ENCODE results near the gene ITPR2.
A peak's percentile ranks its signal among the peaks of the same experiment; 100 is the strongest.

The ITPR2 gene

GRCh38 chr12:26698186-26698585 lies 134.8 kb downstream of the ITPR2 start:
- Histone ChIP-seq H4K8ac (ENCODE audit: low read depth, low read length) (no peak overlapping the region), H2AK5ac (ENCODE audit: low read length) (no peak overlapping the region), H2BK5ac (ENCODE audit: low read depth, low read length, poor library complexity) (no peak overlapping the region), H3K4me2 (ENCODE audit: low read length) (no peak overlapping the region), H3K36me3 (ENCODE audit: control insufficient read depth in 1 of 2, insufficient read depth in 2 of 2, low read length in 2 of 2) (peaks cover 0 to 1% of the 10 kb centered on the region in 2 experiments), H2BK120ac (ENCODE audit: insufficient read depth, low read length, poor library complexity) (no peak overlapping the region), H3K79me2 (ENCODE audit: control insufficient read depth, insufficient read depth, low read length, poor library complexity) (no peaks in the 10 kb centered on the region), H3K9me3 (ENCODE audit: insufficient read depth, low read depth, low read length) (no peaks in the 10 kb centered on the region), H2AFZ (ENCODE audit: insufficient read depth, low read length, poor library complexity) (no peak overlapping the region), H3K79me1 (ENCODE audit: low read length) (no peaks in the 10 kb centered on the region), H4K12ac (ENCODE audit: low read depth, low read length) (no peak overlapping the region), H3K18ac (ENCODE audit: low read length) (no peak overlapping the region), H2BK12ac (ENCODE audit: low read length) (no peak overlapping the region), H3K4me1 (ENCODE audit: control insufficient read depth in 1 of 2, insufficient read depth in 2 of 2, low read length in 2 of 2) (no peaks in the 10 kb centered on the region), H3K27me3 (ENCODE audit: insufficient read depth, low read length) (no peaks in the 10 kb centered on the region), H3K9ac (ENCODE audit: low read length) (no peak overlapping the region), H4K91ac (ENCODE audit: low read depth, low read length) (no peak overlapping the region), H3K4ac (ENCODE audit: low read depth, low read length) (no peak overlapping the region), H3K4me3 (ENCODE audit: low read depth, low read length) (no peak overlapping the region), H3K23ac (ENCODE audit: low read length) (no peak overlapping the region), H3K27ac (ENCODE audit: low read depth, low read length) (no peak overlapping the region), H3K14ac (ENCODE audit: low read length) (no peak overlapping the region)
- no peak for DNase-seq
- WGBS (ENCODE audit: extremely low coverage, insufficient coverage, insufficient read length) = no CpG with 5 or more reads among the region's 4 CpGs

- Histone ChIP-seq H3K27me3 (ENCODE audit: insufficient read depth, low read length) (no peaks in the 10 kb centered on the region), H4K91ac (ENCODE audit: low read depth, low read length) (no peak overlapping the region)
- no CpG with 5 or more reads among the region's 3 CpGs for WGBS (ENCODE audit: extremely low coverage, insufficient coverage, insufficient read length)
Measured at GRCh38 chr12:26697217-26697616, 135.8 kb downstream of the ITPR2 start.

GRCh38 chr12:26696613-26697092 lies 136.3 kb downstream of the ITPR2 start:
- WGBS (ENCODE audit: extremely low coverage, insufficient coverage, insufficient read length) = no CpG with 5 or more reads among the region's 7 CpGs
- no peak overlapping the region for H2AFZ ChIP-seq (ENCODE audit: insufficient read depth, low read length, poor library complexity)

More at GRCh38 chr12:26697217-26697616, 135.8 kb downstream of the ITPR2 start:
- H2BK120ac ChIP-seq (ENCODE audit: insufficient read depth, low read length, poor library complexity) = no peak overlapping the region
- no peak overlapping the region for H2BK5ac ChIP-seq (ENCODE audit: low read depth, low read length, poor library complexity)
- no peak overlapping the region for H3K4ac ChIP-seq (ENCODE audit: low read depth, low read length)
- H3K9me3 ChIP-seq (ENCODE audit: insufficient read depth, low read depth, low read length) = no peaks in the 10 kb centered on the region
- H3K79me1 ChIP-seq (ENCODE audit: low read length) = no peaks in the 10 kb centered on the region
- H2AK5ac ChIP-seq (ENCODE audit: low read length) = no peak overlapping the region
- no peak overlapping the region for H3K23ac ChIP-seq (ENCODE audit: low read length)
- no peak overlapping the region for H4K8ac ChIP-seq (ENCODE audit: low read depth, low read length)
- H2BK12ac ChIP-seq (ENCODE audit: low read length) = no peak overlapping the region
- no peak overlapping the region for H3K18ac ChIP-seq (ENCODE audit: low read length)
- DNase-seq = peak in 1 of 2 donors; percentile 20
- no peak overlapping the region for H3K4me2 ChIP-seq (ENCODE audit: low read length)
- H2AFZ ChIP-seq (ENCODE audit: insufficient read depth, low read length, poor library complexity) = no peak overlapping the region
- no peak overlapping the region for H3K4me3 ChIP-seq (ENCODE audit: low read depth, low read length)
- peaks cover 0 to 1% of the 10 kb centered on the region in 2 experiments for H3K36me3 ChIP-seq (ENCODE audit: control insufficient read depth in 1 of 2, insufficient read depth in 2 of 2, low read length in 2 of 2)
- H3K14ac ChIP-seq (ENCODE audit: low read length) = no peak overlapping the region
- no peaks in the 10 kb centered on the region for H3K79me2 ChIP-seq (ENCODE audit: control insufficient read depth, insufficient read depth, low read length, poor library complexity)
- H3K4me1 ChIP-seq (ENCODE audit: control insufficient read depth in 1 of 2, insufficient read depth in 2 of 2, low read length in 2 of 2) = no peaks in the 10 kb centered on the region
- H3K27ac ChIP-seq (ENCODE audit: low read depth, low read length) = no peak overlapping the region
- H4K12ac ChIP-seq (ENCODE audit: low read depth, low read length) = no peak overlapping the region
- H3K9ac ChIP-seq (ENCODE audit: low read length) = no peak overlapping the region

GRCh38 chr12:26696048-26696612 lies 136.9 kb downstream of the ITPR2 start:
- Histone ChIP-seq H3K4ac (ENCODE audit: low read depth, low read length) (no peak overlapping the region), H2BK5ac (ENCODE audit: low read depth, low read length, poor library complexity) (no peak overlapping the region), H3K23ac (ENCODE audit: low read length) (no peak overlapping the region), H3K9ac (ENCODE audit: low read length) (no peak overlapping the region), H3K27me3 (ENCODE audit: insufficient read depth, low read length) (no peaks in the 10 kb centered on the region), H4K12ac (ENCODE audit: low read depth, low read length) (no peak overlapping the region), H3K36me3 (ENCODE audit: control insufficient read depth in 1 of 2, insufficient read depth in 2 of 2, low read length in 2 of 2) (peaks cover 0 to 1% of the 10 kb centered on the region in 2 experiments), H4K91ac (ENCODE audit: low read depth, low read length) (no peak overlapping the region), H3K4me2 (ENCODE audit: low read length) (no peak overlapping the region), H2BK120ac (ENCODE audit: insufficient read depth, low read length, poor library complexity) (no peak overlapping the region), H3K4me1 (ENCODE audit: control insufficient read depth in 1 of 2, insufficient read depth in 2 of 2, low read length in 2 of 2) (no peaks in the 10 kb centered on the region), H3K14ac (ENCODE audit: low read length) (no peak overlapping the region), H3K9me3 (ENCODE audit: insufficient read depth, low read depth, low read length) (no peaks in the 10 kb centered on the region), H3K27ac (ENCODE audit: low read depth, low read length) (no peak overlapping the region), H2AFZ (ENCODE audit: insufficient read depth, low read length, poor library complexity) (no peak overlapping the region), H3K79me1 (ENCODE audit: low read length) (no peaks in the 10 kb centered on the region), H4K8ac (ENCODE audit: low read depth, low read length) (no peak overlapping the region), H3K18ac (ENCODE audit: low read length) (no peak overlapping the region), H2AK5ac (ENCODE audit: low read length) (no peak overlapping the region), H3K4me3 (ENCODE audit: low read depth, low read length) (no peak overlapping the region), H2BK12ac (ENCODE audit: low read length) (no peak overlapping the region), H3K79me2 (ENCODE audit: control insufficient read depth, insufficient read depth, low read length, poor library complexity) (no peaks in the 10 kb centered on the region)
- no CpG with 5 or more reads among the region's 3 CpGs for WGBS (ENCODE audit: extremely low coverage, insufficient coverage, insufficient read length)
- no peak for DNase-seq

More at GRCh38 chr12:26696613-26697092, 136.3 kb downstream of the ITPR2 start:
- H3K79me2 ChIP-seq (ENCODE audit: control insufficient read depth, insufficient read depth, low read length, poor library complexity) = no peaks in the 10 kb centered on the region
- H4K91ac ChIP-seq (ENCODE audit: low read depth, low read length) = no peak overlapping the region
- H2BK120ac ChIP-seq (ENCODE audit: insufficient read depth, low read length, poor library complexity) = no peak overlapping the region
- H4K8ac ChIP-seq (ENCODE audit: low read depth, low read length) = no peak overlapping the region
- H3K9ac ChIP-seq (ENCODE audit: low read length) = no peak overlapping the region
- no peaks in the 10 kb centered on the region for H3K9me3 ChIP-seq (ENCODE audit: insufficient read depth, low read depth, low read length)
- peak; percentile 38 to 73 for DNase-seq
- H3K4ac ChIP-seq (ENCODE audit: low read depth, low read length) = no peak overlapping the region
- no peaks in the 10 kb centered on the region for H3K4me1 ChIP-seq (ENCODE audit: control insufficient read depth in 1 of 2, insufficient read depth in 2 of 2, low read length in 2 of 2)
- no peak overlapping the region for H4K12ac ChIP-seq (ENCODE audit: low read depth, low read length)
- H3K14ac ChIP-seq (ENCODE audit: low read length) = no peak overlapping the region
- H3K79me1 ChIP-seq (ENCODE audit: low read length) = no peaks in the 10 kb centered on the region
- peaks cover 0 to 1% of the 10 kb centered on the region in 2 experiments for H3K36me3 ChIP-seq (ENCODE audit: control insufficient read depth in 1 of 2, insufficient read depth in 2 of 2, low read length in 2 of 2)
- no peak overlapping the region for H2BK12ac ChIP-seq (ENCODE audit: low read length)
- no peaks in the 10 kb centered on the region for H3K27me3 ChIP-seq (ENCODE audit: insufficient read depth, low read length)
- no peak overlapping the region for H3K27ac ChIP-seq (ENCODE audit: low read depth, low read length)
- no peak overlapping the region for H3K18ac ChIP-seq (ENCODE audit: low read length)
- H3K23ac ChIP-seq (ENCODE audit: low read length) = no peak overlapping the region
- H3K4me3 ChIP-seq (ENCODE audit: low read depth, low read length) = no peak overlapping the region
- no peak overlapping the region for H2BK5ac ChIP-seq (ENCODE audit: low read depth, low read length, poor library complexity)
- H2AK5ac ChIP-seq (ENCODE audit: low read length) = no peak overlapping the region
- H3K4me2 ChIP-seq (ENCODE audit: low read length) = no peak overlapping the region

Data from trophoblast cell (in vitro differentiated cells and primary cell).